IPS-NIHi11 (cell line): ENCODE data around the gene AHSA1.
"Not testable (repeated sequence)": the region's sequence is repeated elsewhere in the genome, so short reads cannot be mapped to it uniquely, and the experiment has no call there.

Experiments used
- DNase-seq: peaks from one replicate; pipeline ENCODE4 v3.0.0; 2012; ENCODE audit warnings: mixed read lengths, low spot score

The AHSA1 gene

GRCh38 chr14:77457522-77458248, at the start of gene AHSA1, which contains the start of gene VIPAS39:
Gene AHSA1, plus strand, starts transcription at chr14:77458093. Its CDS starts 97 bp downstream, at chr14:77458190.
Gene VIPAS39, minus strand, starts transcription at chr14:77457601. Its CDS starts 3,499 bp downstream, at chr14:77454102.
- peak; percentile 90 for DNase-seq

GRCh38 chr14:77409131-77409533, 48.8 kb upstream of the AHSA1 start:
- no peak for DNase-seq

GRCh38 chr14:77415403-77416030, 42.4 kb upstream of the AHSA1 start:
- not testable (repeated sequence) for DNase-seq

- not testable (repeated sequence) for DNase-seq
Measured at GRCh38 chr14:77416098-77416497, 41.8 kb upstream of the AHSA1 start.

GRCh38 chr14:77416836-77417235, 41.1 kb upstream of the AHSA1 start:
- DNase-seq, result no peak

- DNase-seq, result no peak
Measured at GRCh38 chr14:77421201-77421600, 36.7 kb upstream of the AHSA1 start.

GRCh38 chr14:77423423-77423822, 34.5 kb upstream of the AHSA1 start, which contains the start of gene NOXRED1:
Gene NOXRED1, minus strand, starts transcription at chr14:77423523. Its CDS starts 634 bp downstream, at chr14:77422889.
- DNase-seq, result no peak

- DNase-seq, result no peak
Measured at GRCh38 chr14:77424862-77425261, 33.0 kb upstream of the AHSA1 start.

- DNase-seq, result no peak
Measured at GRCh38 chr14:77426396-77426795, 31.5 kb upstream of the AHSA1 start.

GRCh38 chr14:77436042-77436441, 21.9 kb upstream of the AHSA1 start:
- DNase-seq, result no peak

GRCh38 chr14:77438596-77438995, 19.3 kb upstream of the AHSA1 start:
- no peak for DNase-seq

GRCh38 chr14:77439861-77440260, 18.0 kb upstream of the AHSA1 start:
- DNase-seq, result no peak

GRCh38 chr14:77442196-77442595, 15.7 kb upstream of the AHSA1 start:
- no peak for DNase-seq

GRCh38 chr14:77455966-77456640, 1.8 kb upstream of the AHSA1 start:
- no peak for DNase-seq

- no peak for DNase-seq
Measured at GRCh38 chr14:77457115-77457521, 775 bp upstream of the AHSA1 start.

GRCh38 chr14:77458249-77458950, 507 bp downstream of the AHSA1 start:
- peak; percentile 28 for DNase-seq

GRCh38 chr14:77459072-77459723, 1.3 kb downstream of the AHSA1 start:
- DNase-seq, result peak; percentile 65

- no peak for DNase-seq
Measured at GRCh38 chr14:77467801-77468200, 9.9 kb downstream of the AHSA1 start.

GRCh38 chr14:77469067-77469505, 11.2 kb downstream of the AHSA1 start:
- DNase-seq, result no peak

- no peak for DNase-seq
Measured at GRCh38 chr14:77469539-77469938, 11.6 kb downstream of the AHSA1 start.

GRCh38 chr14:77470224-77470870, 12.5 kb downstream of the AHSA1 start:
- no peak for DNase-seq
